WTC11 (cell line): ENCODE data around the gene TLE5.

Experiments
- FOXJ3 ChIP-seq: sonication (generic); formaldehyde crosslinking; IDR thresholded peaks from 2 replicates; pipeline ENCODE4 v1.9.0; 2021; ENCODE audit warnings: missing genetic modification reagents, mild to moderate bottlenecking, borderline replicate concordance
- NR3C1 ChIP-seq: sonication (generic); formaldehyde crosslinking; conservative IDR thresholded peaks from 2 replicates; pipeline ENCODE4 v1.8.1; 2023; ENCODE audit warnings: low read depth, mild to moderate bottlenecking, missing genetic modification reagents
- RELA ChIP-seq: sonication (generic); formaldehyde crosslinking; IDR thresholded peaks from 2 replicates; pipeline ENCODE4 v1.8.1; 2022; ENCODE audit warnings: missing genetic modification reagents, mild to moderate bottlenecking, borderline replicate concordance
- SP1 ChIP-seq: sonication (generic); formaldehyde crosslinking; conservative IDR thresholded peaks from 2 replicates; pipeline ENCODE4 v1.8.1; 2022; ENCODE audit warnings: missing genetic modification reagents
- TF ChIP-seq, protein P1 (sequence below): fragments of 200-600 bp; IDR thresholded peaks from 2 replicates; pipeline ENCODE4 v1.8.0; 2022; ENCODE audit warnings: antibody characterized with exemption
- TF ChIP-seq, protein P2 (sequence below): sonication (generic); formaldehyde crosslinking; IDR thresholded peaks from 2 replicates; pipeline ENCODE4 v1.8.0; 2022; ENCODE audit warnings: mild to moderate bottlenecking, missing genetic modification reagents
- TF ChIP-seq, protein P3 (sequence below): fragments of 250-450 bp; sonication (Bioruptor Pico); IDR thresholded peaks from 2 replicates; pipeline ENCODE4 v1.9.0; 2021; ENCODE audit warnings: mild to moderate bottlenecking, borderline replicate concordance
- TF ChIP-seq, protein P4 (sequence below): sonication (generic); formaldehyde crosslinking; IDR thresholded peaks from 2 replicates; pipeline ENCODE4 v1.8.1; 2023; ENCODE audit warnings: mild to moderate bottlenecking, missing genetic modification reagents, borderline replicate concordance

DNA sequence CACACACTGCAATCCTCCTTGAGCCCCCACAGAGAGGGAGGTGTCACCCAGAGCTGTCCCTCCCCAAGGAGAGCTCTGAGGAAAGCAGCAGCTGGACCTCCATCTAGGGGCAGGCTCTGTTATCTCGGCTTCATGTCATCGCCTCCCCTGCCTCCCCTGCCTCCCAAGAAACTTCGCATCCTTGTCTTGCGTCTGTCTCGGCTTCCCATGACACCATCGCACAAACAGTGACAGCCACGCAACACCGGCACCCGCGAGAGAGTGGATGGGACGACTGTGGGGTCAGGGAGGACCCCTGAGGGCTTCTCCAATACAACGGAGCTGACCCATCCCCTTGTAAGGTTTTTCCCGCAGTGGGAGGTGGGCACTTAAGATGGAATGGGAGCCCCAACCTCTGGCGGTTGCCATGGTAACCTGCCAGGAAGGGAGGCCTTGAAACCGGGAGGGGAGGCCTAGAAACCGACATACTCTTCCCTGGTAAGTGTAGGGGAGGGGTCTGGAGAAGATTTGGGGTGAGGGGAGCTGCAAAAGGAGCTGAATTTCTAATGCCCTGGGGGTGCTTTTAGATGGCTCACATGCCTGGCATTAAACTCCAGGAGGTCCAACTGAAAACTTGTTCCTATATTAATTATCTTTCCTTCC is 49.6 kb downstream of the TLE5 start:
- TF ChIP-seq, protein P1, sequence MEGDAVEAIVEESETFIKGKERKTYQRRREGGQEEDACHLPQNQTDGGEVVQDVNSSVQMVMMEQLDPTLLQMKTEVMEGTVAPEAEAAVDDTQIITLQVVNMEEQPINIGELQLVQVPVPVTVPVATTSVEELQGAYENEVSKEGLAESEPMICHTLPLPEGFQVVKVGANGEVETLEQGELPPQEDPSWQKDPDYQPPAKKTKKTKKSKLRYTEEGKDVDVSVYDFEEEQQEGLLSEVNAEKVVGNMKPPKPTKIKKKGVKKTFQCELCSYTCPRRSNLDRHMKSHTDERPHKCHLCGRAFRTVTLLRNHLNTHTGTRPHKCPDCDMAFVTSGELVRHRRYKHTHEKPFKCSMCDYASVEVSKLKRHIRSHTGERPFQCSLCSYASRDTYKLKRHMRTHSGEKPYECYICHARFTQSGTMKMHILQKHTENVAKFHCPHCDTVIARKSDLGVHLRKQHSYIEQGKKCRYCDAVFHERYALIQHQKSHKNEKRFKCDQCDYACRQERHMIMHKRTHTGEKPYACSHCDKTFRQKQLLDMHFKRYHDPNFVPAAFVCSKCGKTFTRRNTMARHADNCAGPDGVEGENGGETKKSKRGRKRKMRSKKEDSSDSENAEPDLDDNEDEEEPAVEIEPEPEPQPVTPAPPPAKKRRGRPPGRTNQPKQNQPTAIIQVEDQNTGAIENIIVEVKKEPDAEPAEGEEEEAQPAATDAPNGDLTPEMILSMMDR: no peak
- TF ChIP-seq, protein P2, sequence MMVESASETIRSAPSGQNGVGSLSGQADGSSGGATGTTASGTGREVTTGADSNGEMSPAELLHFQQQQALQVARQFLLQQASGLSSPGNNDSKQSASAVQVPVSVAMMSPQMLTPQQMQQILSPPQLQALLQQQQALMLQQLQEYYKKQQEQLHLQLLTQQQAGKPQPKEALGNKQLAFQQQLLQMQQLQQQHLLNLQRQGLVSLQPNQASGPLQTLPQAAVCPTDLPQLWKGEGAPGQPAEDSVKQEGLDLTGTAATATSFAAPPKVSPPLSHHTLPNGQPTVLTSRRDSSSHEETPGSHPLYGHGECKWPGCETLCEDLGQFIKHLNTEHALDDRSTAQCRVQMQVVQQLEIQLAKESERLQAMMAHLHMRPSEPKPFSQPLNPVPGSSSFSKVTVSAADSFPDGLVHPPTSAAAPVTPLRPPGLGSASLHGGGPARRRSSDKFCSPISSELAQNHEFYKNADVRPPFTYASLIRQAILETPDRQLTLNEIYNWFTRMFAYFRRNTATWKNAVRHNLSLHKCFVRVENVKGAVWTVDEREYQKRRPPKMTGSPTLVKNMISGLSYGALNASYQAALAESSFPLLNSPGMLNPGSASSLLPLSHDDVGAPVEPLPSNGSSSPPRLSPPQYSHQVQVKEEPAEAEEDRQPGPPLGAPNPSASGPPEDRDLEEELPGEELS: no peak
- no peak for TF ChIP-seq RELA (CRISPR knock-in tag)
- TF ChIP-seq SP1: no peak
- TF ChIP-seq, protein P3, sequence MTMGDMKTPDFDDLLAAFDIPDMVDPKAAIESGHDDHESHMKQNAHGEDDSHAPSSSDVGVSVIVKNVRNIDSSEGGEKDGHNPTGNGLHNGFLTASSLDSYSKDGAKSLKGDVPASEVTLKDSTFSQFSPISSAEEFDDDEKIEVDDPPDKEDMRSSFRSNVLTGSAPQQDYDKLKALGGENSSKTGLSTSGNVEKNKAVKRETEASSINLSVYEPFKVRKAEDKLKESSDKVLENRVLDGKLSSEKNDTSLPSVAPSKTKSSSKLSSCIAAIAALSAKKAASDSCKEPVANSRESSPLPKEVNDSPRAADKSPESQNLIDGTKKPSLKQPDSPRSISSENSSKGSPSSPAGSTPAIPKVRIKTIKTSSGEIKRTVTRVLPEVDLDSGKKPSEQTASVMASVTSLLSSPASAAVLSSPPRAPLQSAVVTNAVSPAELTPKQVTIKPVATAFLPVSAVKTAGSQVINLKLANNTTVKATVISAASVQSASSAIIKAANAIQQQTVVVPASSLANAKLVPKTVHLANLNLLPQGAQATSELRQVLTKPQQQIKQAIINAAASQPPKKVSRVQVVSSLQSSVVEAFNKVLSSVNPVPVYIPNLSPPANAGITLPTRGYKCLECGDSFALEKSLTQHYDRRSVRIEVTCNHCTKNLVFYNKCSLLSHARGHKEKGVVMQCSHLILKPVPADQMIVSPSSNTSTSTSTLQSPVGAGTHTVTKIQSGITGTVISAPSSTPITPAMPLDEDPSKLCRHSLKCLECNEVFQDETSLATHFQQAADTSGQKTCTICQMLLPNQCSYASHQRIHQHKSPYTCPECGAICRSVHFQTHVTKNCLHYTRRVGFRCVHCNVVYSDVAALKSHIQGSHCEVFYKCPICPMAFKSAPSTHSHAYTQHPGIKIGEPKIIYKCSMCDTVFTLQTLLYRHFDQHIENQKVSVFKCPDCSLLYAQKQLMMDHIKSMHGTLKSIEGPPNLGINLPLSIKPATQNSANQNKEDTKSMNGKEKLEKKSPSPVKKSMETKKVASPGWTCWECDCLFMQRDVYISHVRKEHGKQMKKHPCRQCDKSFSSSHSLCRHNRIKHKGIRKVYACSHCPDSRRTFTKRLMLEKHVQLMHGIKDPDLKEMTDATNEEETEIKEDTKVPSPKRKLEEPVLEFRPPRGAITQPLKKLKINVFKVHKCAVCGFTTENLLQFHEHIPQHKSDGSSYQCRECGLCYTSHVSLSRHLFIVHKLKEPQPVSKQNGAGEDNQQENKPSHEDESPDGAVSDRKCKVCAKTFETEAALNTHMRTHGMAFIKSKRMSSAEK (CRISPR knock-in tag): no peak
- no peak for TF ChIP-seq FOXJ3 (CRISPR knock-in tag)
- TF ChIP-seq, protein P4, sequence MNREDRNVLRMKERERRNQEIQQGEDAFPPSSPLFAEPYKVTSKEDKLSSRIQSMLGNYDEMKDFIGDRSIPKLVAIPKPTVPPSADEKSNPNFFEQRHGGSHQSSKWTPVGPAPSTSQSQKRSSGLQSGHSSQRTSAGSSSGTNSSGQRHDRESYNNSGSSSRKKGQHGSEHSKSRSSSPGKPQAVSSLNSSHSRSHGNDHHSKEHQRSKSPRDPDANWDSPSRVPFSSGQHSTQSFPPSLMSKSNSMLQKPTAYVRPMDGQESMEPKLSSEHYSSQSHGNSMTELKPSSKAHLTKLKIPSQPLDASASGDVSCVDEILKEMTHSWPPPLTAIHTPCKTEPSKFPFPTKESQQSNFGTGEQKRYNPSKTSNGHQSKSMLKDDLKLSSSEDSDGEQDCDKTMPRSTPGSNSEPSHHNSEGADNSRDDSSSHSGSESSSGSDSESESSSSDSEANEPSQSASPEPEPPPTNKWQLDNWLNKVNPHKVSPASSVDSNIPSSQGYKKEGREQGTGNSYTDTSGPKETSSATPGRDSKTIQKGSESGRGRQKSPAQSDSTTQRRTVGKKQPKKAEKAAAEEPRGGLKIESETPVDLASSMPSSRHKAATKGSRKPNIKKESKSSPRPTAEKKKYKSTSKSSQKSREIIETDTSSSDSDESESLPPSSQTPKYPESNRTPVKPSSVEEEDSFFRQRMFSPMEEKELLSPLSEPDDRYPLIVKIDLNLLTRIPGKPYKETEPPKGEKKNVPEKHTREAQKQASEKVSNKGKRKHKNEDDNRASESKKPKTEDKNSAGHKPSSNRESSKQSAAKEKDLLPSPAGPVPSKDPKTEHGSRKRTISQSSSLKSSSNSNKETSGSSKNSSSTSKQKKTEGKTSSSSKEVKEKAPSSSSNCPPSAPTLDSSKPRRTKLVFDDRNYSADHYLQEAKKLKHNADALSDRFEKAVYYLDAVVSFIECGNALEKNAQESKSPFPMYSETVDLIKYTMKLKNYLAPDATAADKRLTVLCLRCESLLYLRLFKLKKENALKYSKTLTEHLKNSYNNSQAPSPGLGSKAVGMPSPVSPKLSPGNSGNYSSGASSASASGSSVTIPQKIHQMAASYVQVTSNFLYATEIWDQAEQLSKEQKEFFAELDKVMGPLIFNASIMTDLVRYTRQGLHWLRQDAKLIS (CRISPR knock-in tag): no peak
- no peak for TF ChIP-seq NR3C1 (CRISPR knock-in tag)
